HL-60 (cell line): Measurements from ENCODE around the gene APBA2.

Experiments used
- DNase-seq, 2 experiments: peaks; one replicate each; pipeline ENCODE4 v3.0.0-alpha.2; 2010 to 2020; ENCODE audit warnings: low read depth in 1 of 2, low spot score in 1 of 2
- H3K27ac ChIP-seq: fragments of 250-450 bp; sonication (Bioruptor Pico); replicated peaks from 2 replicates; pipeline ENCODE4 v1.5.1; 2020; ENCODE audit warnings: mild to moderate bottlenecking, moderate library complexity
- H3K27me3 ChIP-seq: fragments of 250-450 bp; sonication (Bioruptor Pico); 2 replicates; pipeline ENCODE4 v1.5.1; 2021; ENCODE audit warnings: mild to moderate bottlenecking, moderate library complexity; ENCODE audit not compliant: insufficient read depth, poor library complexity, severe bottlenecking
- H3K4me3 ChIP-seq: replicated peaks from 2 replicates; pipeline ENCODE4 v1.5.1; 2011; ENCODE audit warnings: mild to moderate bottlenecking, control low read depth, low read length; ENCODE audit not compliant: insufficient read depth
- CTCF ChIP-seq: IDR thresholded peaks from one replicate; pipeline ENCODE4 v1.5.1; 2011; ENCODE audit warnings: low read length, control low read depth, inconsistent platforms; ENCODE audit not compliant: insufficient read depth
- GABPA ChIP-seq: IDR thresholded peaks from 2 replicates; pipeline ENCODE4 v1.6.1; 2012; ENCODE audit warnings: low read depth
- POLR2AphosphoS5 ChIP-seq: IDR thresholded peaks from 2 replicates; pipeline ENCODE4 v1.6.1; 2012; ENCODE audit warnings: low read depth
- REST ChIP-seq: IDR thresholded peaks from 2 replicates; pipeline ENCODE4 v1.6.1; 2012; ENCODE audit warnings: low read depth; ENCODE audit not compliant: insufficient replicate concordance
- SPI1 ChIP-seq: IDR thresholded peaks from 2 replicates; pipeline ENCODE4 v1.6.1; 2012; ENCODE audit warnings: low read depth, mild to moderate bottlenecking, borderline replicate concordance

APBA2 gene

DNA sequence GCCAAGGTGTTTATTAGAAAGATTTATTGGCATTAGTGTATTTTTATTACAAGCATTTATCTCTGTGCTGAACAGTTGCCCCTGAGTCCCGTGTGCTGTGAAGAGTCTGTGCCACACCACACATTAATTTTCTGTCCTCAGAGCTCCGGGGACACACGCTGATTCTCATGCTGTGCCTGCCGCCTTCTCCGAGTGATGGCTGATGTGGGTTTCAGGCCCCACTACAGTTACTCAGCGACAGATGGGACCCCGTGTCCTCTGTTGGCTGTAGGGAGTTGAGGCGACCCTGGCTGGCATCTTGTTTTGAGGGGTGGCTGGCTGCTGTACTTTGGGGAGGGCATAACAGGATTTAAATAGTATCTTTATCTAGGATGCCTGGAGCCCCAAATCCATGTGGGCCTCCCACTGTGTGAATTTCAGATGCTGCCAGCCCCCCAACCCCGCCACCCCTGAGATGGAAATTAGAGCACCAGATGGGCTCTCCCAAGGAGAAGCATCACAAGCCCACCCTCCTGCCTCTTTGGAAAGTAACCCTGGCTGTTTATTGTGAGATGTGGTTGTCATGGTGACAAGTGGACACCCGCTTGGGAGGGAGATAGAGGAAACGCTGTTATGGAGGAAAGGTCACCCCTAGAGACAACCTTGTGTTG, 185.6 kb downstream of the APBA2 start:
- no peak for DNase-seq
- TF ChIP-seq GABPA (no peak), SPI1 (no peak), POLR2AphosphoS5 (no peak)
- Histone ChIP-seq H3K4me3 (no peak overlapping the region), H3K27ac (no peak overlapping the region), H3K27me3 (no peaks in the 10 kb centered on the region)

DNA sequence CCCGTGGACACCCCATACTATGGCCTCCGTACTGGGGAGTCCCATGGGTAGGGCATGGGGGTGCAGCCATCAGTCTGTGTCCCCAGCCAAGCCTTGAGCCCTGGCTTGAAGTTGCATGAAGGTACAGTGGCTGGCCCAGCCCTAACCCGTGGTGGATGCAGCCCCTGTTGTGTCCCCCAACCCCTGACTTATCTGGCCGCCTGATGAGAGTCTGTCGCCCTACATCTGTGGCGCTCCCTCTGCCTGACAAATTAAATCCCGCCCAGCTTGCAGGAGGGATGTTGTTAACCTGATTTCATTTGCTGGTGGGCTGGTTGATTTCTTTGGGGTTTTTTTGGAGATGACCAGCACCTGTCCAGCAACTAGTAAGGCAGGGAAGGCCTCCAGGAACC, 186.1 kb downstream of the APBA2 start:
- no peak for TF ChIP-seq SPI1
- TF ChIP-seq POLR2AphosphoS5, result no peak
- TF ChIP-seq CTCF, result no peak
- no peak for TF ChIP-seq REST
- no peak for TF ChIP-seq GABPA
- Histone ChIP-seq H3K27ac (no peak overlapping the region), H3K27me3 (no peaks in the 10 kb centered on the region), H3K4me3 (no peak overlapping the region)
- no peak for DNase-seq

GRCh38 chr15:29072444-29072843, 186.7 kb downstream of the APBA2 start:
- no peak overlapping the region for H3K4me3 ChIP-seq
- DNase-seq, result no peak
- no peak for TF ChIP-seq SPI1
- no peak for TF ChIP-seq REST
- no peak for TF ChIP-seq GABPA
- TF ChIP-seq CTCF, result no peak
- no peak for TF ChIP-seq POLR2AphosphoS5
- no peak overlapping the region for H3K27ac ChIP-seq
- no peaks in the 10 kb centered on the region for H3K27me3 ChIP-seq

DNA sequence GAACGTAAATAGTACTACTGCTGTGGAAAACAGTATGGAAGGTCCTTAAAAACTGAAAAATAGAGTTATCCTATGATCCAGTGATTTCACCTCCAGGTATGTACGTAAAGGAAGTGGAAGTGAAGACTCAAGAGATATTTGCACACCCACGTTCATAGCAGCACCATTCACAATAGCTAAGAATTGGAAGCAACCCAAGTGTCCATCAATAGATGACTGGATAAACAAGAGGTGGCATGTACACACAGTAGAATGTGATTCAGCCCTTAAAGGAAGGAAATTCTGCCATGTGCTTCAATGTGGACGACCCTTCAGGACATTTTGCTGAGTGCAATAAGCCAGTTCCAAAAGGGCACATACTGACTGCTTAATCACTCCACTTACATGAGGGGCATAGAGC, 188.3 kb downstream of the APBA2 start:
- Histone ChIP-seq H3K27me3 (no peaks in the 10 kb centered on the region), H3K4me3 (no peak overlapping the region), H3K27ac (no peak overlapping the region)
- no peak for DNase-seq
- no peak for TF ChIP-seq CTCF
- TF ChIP-seq POLR2AphosphoS5, result no peak
- no peak for TF ChIP-seq GABPA
- TF ChIP-seq REST, result no peak
- TF ChIP-seq SPI1, result no peak
